Activated CD4-positive, alpha-beta T cell treated with anti-CD3 and anti-CD28 coated beads for 36 hours (primary cell): Measurements from ENCODE around the gene OR5L2. TPM values are rescaled to one million over a fixed set of nuclear protein-coding genes. Genes with fewer than 3 reads are reported as not detected.
"Not testable (repeated sequence)": the region's sequence is repeated elsewhere in the genome, so short reads cannot be mapped to it uniquely, and the experiment has no call there.

Experiments
- ATAC-seq: fragments of 200-7000 bp; cut with Tn5 transposase; one replicate; pipeline ENCODE4 v1.10.0; 2021; ENCODE audit warnings: mild to moderate bottlenecking, moderate library complexity
- CTCF ChIA-PET: fragments of 350-600 bp; sonication (Branson Sonifier 250); formaldehyde crosslinking; loops from one replicate; lab custom pipeline; 2021; ENCODE audit warnings: antibody characterized with exemption; lab: Charles Lee
- POLR2A ChIA-PET: fragments of 350-600 bp; sonication (Branson Sonifier 250); formaldehyde crosslinking; loops from one replicate; lab custom pipeline; 2021; ENCODE audit warnings: antibody characterized with exemption, inconsistent platforms; lab: Charles Lee
- DNase-seq: peaks from one replicate; pipeline ENCODE4 v3.0.0-alpha.2; 2020
- H3K27ac Mint-ChIP-seq: one replicate; pipeline ENCODE4 v1.8.0; 2021; ENCODE audit warnings: mixed read lengths
- H3K27me3 Mint-ChIP-seq: one replicate; pipeline ENCODE4 v1.8.0; 2021; ENCODE audit warnings: mixed read lengths
- H3K36me3 Mint-ChIP-seq: one replicate; pipeline ENCODE4 v1.8.0; 2021; ENCODE audit warnings: low read depth, mixed read lengths
- H3K4me1 Mint-ChIP-seq: one replicate; pipeline ENCODE4 v1.8.0; 2021; ENCODE audit warnings: mixed read lengths
- H3K4me3 Mint-ChIP-seq: one replicate; pipeline ENCODE4 v1.8.0; 2021; ENCODE audit warnings: mild to moderate bottlenecking, moderate library complexity, mixed read lengths
- H3K9me3 Mint-ChIP-seq: one replicate; pipeline ENCODE4 v1.8.0; 2021; ENCODE audit warnings: low read depth, mixed read lengths
- intact Hi-C, 2 experiments: fragments of 100-400 bp; cut with DNase I in 1 of 2; cut with micrococcal nuclease in 1 of 2; formaldehyde crosslinking; loops; one replicate each; pipeline versions ENCODE4 v1.14.2 to v1.15.1; 2022 to 2024; cut with DNase I, micrococcal nuclease
- total RNA-seq, 2 experiments: library from RNA; stranded (reverse); gene quantifications; one replicate each; pipeline ENCODE4 v1.2.3, GENCODE V29; 2021

The OR5L2 gene
- total RNA-seq, 2 experiments from 2014 or later, result not detected

GRCh38 chr11:55867354-55867753 lies 40.3 kb downstream of the OR5L2 start:
- intact Hi-C loops, CTCF ChIA-PET, H3K36me3 Mint-ChIP-seq, H3K4me1 Mint-ChIP-seq, H3K27me3 Mint-ChIP-seq, H3K9me3 Mint-ChIP-seq, DNase-seq, POLR2A ChIA-PET, H3K27ac Mint-ChIP-seq, H3K4me3 Mint-ChIP-seq, ATAC-seq: not testable (repeated sequence)

GRCh38 chr11:55872731-55873130 lies 45.7 kb downstream of the OR5L2 start:
- not testable (repeated sequence) for H3K27me3 Mint-ChIP-seq, ATAC-seq

GRCh38 chr11:55873146-55873545 lies 46.1 kb downstream of the OR5L2 start:
- DNase-seq, H3K4me3 Mint-ChIP-seq, H3K27ac Mint-ChIP-seq, H3K36me3 Mint-ChIP-seq, CTCF ChIA-PET, intact Hi-C loops, H3K27me3 Mint-ChIP-seq, ATAC-seq, H3K9me3 Mint-ChIP-seq, POLR2A ChIA-PET, H3K4me1 Mint-ChIP-seq: not testable (repeated sequence)

More at GRCh38 chr11:55872731-55873130, 45.7 kb downstream of the OR5L2 start:
- intact Hi-C loops, DNase-seq, H3K4me1 Mint-ChIP-seq, POLR2A ChIA-PET, CTCF ChIA-PET, H3K27ac Mint-ChIP-seq, H3K9me3 Mint-ChIP-seq, H3K36me3 Mint-ChIP-seq, H3K4me3 Mint-ChIP-seq: not testable (repeated sequence)

Other genes starting within 250 kb of the OR5L2 start
- not detected for gene OR4C11, start 219.6 kb upstream of the OR5L2 start, total RNA-seq
- not detected for gene OR4P4, start 192.1 kb upstream of the OR5L2 start, total RNA-seq
- gene OR4S2, start 178.9 kb upstream of the OR5L2 start, total RNA-seq, result not detected
- gene OR4C6, start 165.0 kb upstream of the OR5L2 start, total RNA-seq, result not detected
- gene OR5D13, start 53.8 kb upstream of the OR5L2 start, total RNA-seq, result not detected
- not detected for gene OR5D14, start 31.7 kb upstream of the OR5L2 start, total RNA-seq
- not detected for gene OR5L1, start 15.9 kb upstream of the OR5L2 start, total RNA-seq
- not detected for gene OR5D18, start 7.6 kb upstream of the OR5L2 start, total RNA-seq
- gene OR5D16, start 11.5 kb downstream of the OR5L2 start, total RNA-seq, result not detected
- gene TRIM51, start 56.1 kb downstream of the OR5L2 start, total RNA-seq, result not detected
- not detected for gene OR5W2, start 87.4 kb downstream of the OR5L2 start, total RNA-seq
- not detected for gene OR5I1, start 109.2 kb downstream of the OR5L2 start, total RNA-seq
- gene OR10AG1, start 142.7 kb downstream of the OR5L2 start, total RNA-seq, result not detected
- gene OR5F1, start 167.4 kb downstream of the OR5L2 start, total RNA-seq, result not detected
- gene OR5AS1, start 200.4 kb downstream of the OR5L2 start, total RNA-seq, result not detected